ENCODE data around the gene ZSCAN1. TPM values are rescaled to one million over a fixed set of nuclear protein-coding genes. Genes with fewer than 3 reads are reported as not detected.

The ZSCAN1 gene
- total and polyA plus RNA-seq, 4 donors, result 0.30 to 1.7 (median 0.88) TPM

- Histone ChIP-seq H3K27ac (ENCODE audit: low read depth in 1 of 2, low read length in 1 of 2) (no peak overlapping the region), H3K9me3 (ENCODE audit: control insufficient read depth in 4 of 4, insufficient read depth in 3 of 4, low read length in 3 of 4) (peaks cover 0 to 60% (median 2%) of the 10 kb centered on the region in 4 donors), H3K4me3 (no peak overlapping the region), H3K36me3 (ENCODE audit: control insufficient read depth in 4 of 4, insufficient read depth in 4 of 4, low read length in 4 of 4) (peaks cover 3 to 18% (median 11%) of the 10 kb centered on the region in 4 donors), H3K9ac (ENCODE audit: insufficient read depth in 1 of 2, low read length in 2 of 2) (no peak overlapping the region), H3K27me3 (ENCODE audit: control insufficient read depth in 3 of 3, insufficient read depth in 3 of 3, low read length in 2 of 3) (no peaks in the 10 kb centered on the region), H3K4me1 (ENCODE audit: control insufficient read depth in 5 of 5, insufficient read depth in 5 of 5, low read length in 5 of 5) (peaks cover 0 to 5% (median 0%) of the 10 kb centered on the region in 5 donors)
- TF ChIP-seq, protein P1, sequence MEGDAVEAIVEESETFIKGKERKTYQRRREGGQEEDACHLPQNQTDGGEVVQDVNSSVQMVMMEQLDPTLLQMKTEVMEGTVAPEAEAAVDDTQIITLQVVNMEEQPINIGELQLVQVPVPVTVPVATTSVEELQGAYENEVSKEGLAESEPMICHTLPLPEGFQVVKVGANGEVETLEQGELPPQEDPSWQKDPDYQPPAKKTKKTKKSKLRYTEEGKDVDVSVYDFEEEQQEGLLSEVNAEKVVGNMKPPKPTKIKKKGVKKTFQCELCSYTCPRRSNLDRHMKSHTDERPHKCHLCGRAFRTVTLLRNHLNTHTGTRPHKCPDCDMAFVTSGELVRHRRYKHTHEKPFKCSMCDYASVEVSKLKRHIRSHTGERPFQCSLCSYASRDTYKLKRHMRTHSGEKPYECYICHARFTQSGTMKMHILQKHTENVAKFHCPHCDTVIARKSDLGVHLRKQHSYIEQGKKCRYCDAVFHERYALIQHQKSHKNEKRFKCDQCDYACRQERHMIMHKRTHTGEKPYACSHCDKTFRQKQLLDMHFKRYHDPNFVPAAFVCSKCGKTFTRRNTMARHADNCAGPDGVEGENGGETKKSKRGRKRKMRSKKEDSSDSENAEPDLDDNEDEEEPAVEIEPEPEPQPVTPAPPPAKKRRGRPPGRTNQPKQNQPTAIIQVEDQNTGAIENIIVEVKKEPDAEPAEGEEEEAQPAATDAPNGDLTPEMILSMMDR (IDR thresholded peaks at IDR 0.05; ENCODE audit: control extremely low read depth, extremely low read depth), result no peak
- 63 to 83% methylated on average over 21 to 22 of the region's 22 CpGs for WGBS, 2 donors
- DNase-seq (no peak), ATAC-seq (ENCODE audit: insufficient read depth, low FRiP score) (no peak)
These were observed 23.3 kb upstream of the ZSCAN1 start for GRCh38 chr19:58010507-58010906.

DNA sequence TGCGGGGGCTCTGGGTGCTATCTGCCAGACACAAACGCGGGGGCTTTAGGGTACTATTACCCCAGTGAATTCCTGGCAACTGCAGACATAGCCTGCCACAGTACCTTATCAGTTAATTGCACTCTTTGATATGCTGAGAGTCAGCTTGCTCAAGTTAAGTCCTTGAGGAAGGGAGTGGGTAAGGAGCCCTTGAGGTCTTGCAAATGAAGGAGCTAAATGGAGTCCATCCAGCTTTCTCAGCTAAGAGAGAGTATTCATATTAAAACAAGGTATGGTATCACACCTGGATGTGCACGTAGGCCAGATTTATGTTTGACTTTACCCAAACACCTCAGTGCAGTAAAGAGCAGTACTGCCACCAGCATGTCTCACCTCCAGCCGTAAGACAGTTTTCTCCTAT is 19.7 kb upstream of the ZSCAN1 start:
- no peak for ATAC-seq (ENCODE audit: insufficient read depth, low FRiP score)
- H3K9me3 ChIP-seq (ENCODE audit: control insufficient read depth in 4 of 4, insufficient read depth in 3 of 4, low read length in 3 of 4), result peaks cover 0 to 54% (median 0%) of the 10 kb centered on the region in 4 donors
- no peaks in the 10 kb centered on the region for H3K27me3 ChIP-seq (ENCODE audit: control insufficient read depth in 3 of 3, insufficient read depth in 3 of 3, low read length in 2 of 3)
- no peak overlapping the region for H3K4me3 ChIP-seq
- WGBS, 2 donors, result 37 to 53% methylated on average over 5 of the region's 5 CpGs
- no peak overlapping the region for H3K9ac ChIP-seq (ENCODE audit: insufficient read depth in 1 of 2, low read length in 2 of 2)
- peaks cover 0 to 4% (median 0%) of the 10 kb centered on the region in 5 donors for H3K4me1 ChIP-seq (ENCODE audit: control insufficient read depth in 5 of 5, insufficient read depth in 5 of 5, low read length in 5 of 5)
- no peak overlapping the region for H3K27ac ChIP-seq (ENCODE audit: low read depth in 1 of 2, low read length in 1 of 2)
- DNase-seq, result peak in 2 of 3 donors; percentile 30 to 83
- TF ChIP-seq, protein P1 (IDR thresholded peaks at IDR 0.05; ENCODE audit: control extremely low read depth, extremely low read depth), result no peak
- peaks cover 0 to 6% (median 0%) of the 10 kb centered on the region in 4 donors for H3K36me3 ChIP-seq (ENCODE audit: control insufficient read depth in 4 of 4, insufficient read depth in 4 of 4, low read length in 4 of 4)

- ATAC-seq (ENCODE audit: insufficient read depth, low FRiP score), result no peak
- TF ChIP-seq, protein P1 (IDR thresholded peaks at IDR 0.05; ENCODE audit: control extremely low read depth, extremely low read depth), result no peak
- H3K27me3 ChIP-seq (ENCODE audit: control insufficient read depth in 3 of 3, insufficient read depth in 3 of 3, low read length in 2 of 3), result no peaks in the 10 kb centered on the region
- H3K27ac ChIP-seq (ENCODE audit: low read depth in 1 of 2, low read length in 1 of 2), result no peak overlapping the region
- H3K4me1 ChIP-seq (ENCODE audit: control insufficient read depth in 5 of 5, insufficient read depth in 5 of 5, low read length in 5 of 5), result peaks cover 0 to 2% (median 0%) of the 10 kb centered on the region in 5 donors
- peaks cover 0 to 51% (median 0%) of the 10 kb centered on the region in 4 donors for H3K9me3 ChIP-seq (ENCODE audit: control insufficient read depth in 4 of 4, insufficient read depth in 3 of 4, low read length in 3 of 4)
- 75 to 84% methylated on average over 7 of the region's 7 CpGs for WGBS, 2 donors
- no peak overlapping the region for H3K4me3 ChIP-seq
- H3K36me3 ChIP-seq (ENCODE audit: control insufficient read depth in 4 of 4, insufficient read depth in 4 of 4, low read length in 4 of 4), result no peaks in the 10 kb centered on the region
- H3K9ac ChIP-seq (ENCODE audit: insufficient read depth in 1 of 2, low read length in 2 of 2), result no peak overlapping the region
- DNase-seq, result no peak
These were observed 13.7 kb upstream of the ZSCAN1 start for GRCh38 chr19:58020129-58020528.

Measured in lung (tissue), 12 donors.